ES-I3 (cell line): ENCODE results near the gene TRIM14.
A peak's percentile ranks its signal among the peaks of the same experiment; 100 is the strongest.
"Not testable (repeated sequence)": the region's sequence is repeated elsewhere in the genome, so short reads cannot be mapped to it uniquely, and the experiment has no call there.

Source experiments
- H3K36me3 ChIP-seq: 2 replicates; pipeline ENCODE4 v1.6.1; 2013; ENCODE audit warnings: mild to moderate bottlenecking, low read length, control low read depth, moderate library complexity; ENCODE audit not compliant: insufficient read depth
- H3K4me1 ChIP-seq: 2 replicates; pipeline ENCODE4 v1.6.1; 2013; ENCODE audit warnings: mild to moderate bottlenecking, control low read depth, low read length; ENCODE audit not compliant: insufficient read depth
- H3K9ac ChIP-seq: 2 replicates; pipeline ENCODE4 v1.6.1; 2013; ENCODE audit warnings: low read depth, mild to moderate bottlenecking, low read length, moderate library complexity
- H3K9me3 ChIP-seq: 2 replicates; pipeline ENCODE4 v1.6.1; 2013; ENCODE audit warnings: mild to moderate bottlenecking, low read length, moderate library complexity; ENCODE audit not compliant: control insufficient read depth, insufficient read depth

TRIM14 gene

GRCh38 chr9:98132158-98132557, 13.1 kb upstream of the TRIM14 start:
- Histone ChIP-seq H3K36me3 (no peaks in the 10 kb centered on the region; the same call in 1 of the 2 replicates), H3K9ac (no peak overlapping the region), H3K4me1 (peaks cover 5% of the 10 kb centered on the region; the same call in 1 of the 2 replicates), H3K9me3 (no peaks in the 10 kb centered on the region)

GRCh38 chr9:98130576-98131228, 11.7 kb upstream of the TRIM14 start:
- no peaks in the 10 kb centered on the region; the same call in 1 of the 2 replicates for H3K36me3 ChIP-seq
- no peak overlapping the region for H3K9ac ChIP-seq
- H3K9me3 ChIP-seq, result no peaks in the 10 kb centered on the region
- H3K4me1 ChIP-seq, result peaks cover 5% of the 10 kb centered on the region; the same call in 1 of the 2 replicates

DNA sequence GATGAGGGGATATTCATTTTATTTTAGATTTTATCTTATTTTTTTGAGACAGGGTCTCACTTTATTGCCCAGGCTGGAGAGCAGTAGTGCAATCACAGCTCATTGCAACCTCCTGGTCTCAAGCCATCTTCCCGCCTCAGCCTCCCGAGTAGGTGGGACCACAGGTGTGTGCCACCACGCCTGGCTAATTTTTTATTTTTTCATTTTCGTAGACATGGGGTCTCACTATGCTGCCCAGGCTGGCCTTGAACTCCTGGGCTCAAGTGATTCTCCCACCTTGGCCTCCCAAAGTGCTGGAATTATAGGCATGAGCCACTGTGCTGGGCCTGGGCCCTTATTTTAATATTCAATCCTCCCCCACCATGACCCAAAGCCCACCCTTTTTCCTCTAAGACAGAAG, 11.0 kb upstream of the TRIM14 start:
- not testable (repeated sequence) for H3K9ac ChIP-seq, H3K36me3 ChIP-seq, H3K9me3 ChIP-seq, H3K4me1 ChIP-seq

DNA sequence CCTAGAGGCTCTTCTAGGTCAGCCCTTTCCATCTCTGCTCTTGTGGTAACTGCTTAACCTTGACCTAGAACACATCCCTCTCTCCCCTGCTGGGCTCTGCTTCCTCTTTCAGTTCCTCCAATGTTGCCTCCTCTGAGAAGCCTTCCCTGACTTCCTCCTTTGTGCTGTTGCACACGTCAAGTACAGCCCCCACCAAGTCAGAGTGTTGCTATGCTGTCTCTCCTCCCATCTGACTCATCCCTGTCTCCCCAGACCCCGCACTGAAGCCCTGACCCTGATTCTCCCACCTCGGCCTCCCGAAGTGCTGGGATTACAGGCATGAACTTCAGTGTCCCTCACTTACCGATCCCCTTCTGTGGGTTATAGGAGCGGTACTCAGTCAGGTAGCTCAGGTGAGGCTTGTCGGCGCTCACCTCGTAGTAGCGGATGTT, 10.4 kb upstream of the TRIM14 start:
- Histone ChIP-seq H3K4me1 (peaks cover 5% of the 10 kb centered on the region; the same call in 1 of the 2 replicates), H3K9me3 (no peaks in the 10 kb centered on the region), H3K9ac (no peak overlapping the region), H3K36me3 (no peaks in the 10 kb centered on the region; the same call in 1 of the 2 replicates)

GRCh38 chr9:98128316-98128715, 9.3 kb upstream of the TRIM14 start:
- H3K9me3 ChIP-seq, result no peaks in the 10 kb centered on the region
- H3K9ac ChIP-seq, result no peak overlapping the region
- peaks cover 5% of the 10 kb centered on the region; the same call in 1 of the 2 replicates for H3K4me1 ChIP-seq
- no peaks in the 10 kb centered on the region for H3K36me3 ChIP-seq

GRCh38 chr9:98127226-98127625, 8.2 kb upstream of the TRIM14 start:
- Histone ChIP-seq H3K36me3 (no peaks in the 10 kb centered on the region), H3K9me3 (no peaks in the 10 kb centered on the region), H3K4me1 (peaks cover 5% of the 10 kb centered on the region; the same call in 1 of the 2 replicates), H3K9ac (no peak overlapping the region)

DNA sequence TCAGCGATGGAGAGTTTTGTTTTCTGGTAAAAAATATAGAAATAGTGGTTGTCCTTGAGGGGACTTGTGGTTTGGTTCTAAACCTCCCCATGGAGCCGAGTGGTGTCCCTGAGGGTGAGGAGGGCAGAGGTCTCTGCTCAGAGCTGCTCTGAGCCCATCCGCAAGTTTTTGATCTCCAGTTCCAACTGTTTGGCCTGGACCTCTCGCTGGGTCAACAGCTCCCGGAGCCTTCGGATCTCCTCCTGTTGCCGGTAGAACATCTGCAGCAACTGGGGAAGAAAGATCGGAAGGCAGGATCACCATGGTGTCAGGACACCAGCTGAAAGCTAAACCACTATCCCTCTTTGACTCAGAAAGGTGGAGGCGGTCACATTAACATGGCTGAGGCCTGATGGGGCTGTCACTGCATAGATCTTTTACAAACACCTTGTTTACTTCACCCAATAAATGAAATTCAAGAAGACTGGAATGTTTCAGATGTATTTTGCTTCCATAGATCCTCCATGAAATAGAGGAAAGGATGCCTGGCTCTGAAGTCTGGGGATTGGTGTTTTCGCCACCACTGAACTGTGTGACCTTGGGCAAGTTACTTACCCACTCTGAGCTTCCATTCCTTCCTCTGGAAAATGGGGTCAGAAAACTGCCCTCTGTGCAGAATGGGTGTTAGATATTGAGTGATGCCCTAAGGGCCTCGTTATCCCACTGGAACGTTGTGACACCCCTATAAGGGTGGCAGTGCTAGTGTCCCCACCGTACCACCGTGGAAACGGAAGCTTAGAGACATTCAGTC, 5.8 kb upstream of the TRIM14 start:
- Histone ChIP-seq H3K9ac (no peak overlapping the region), H3K36me3 (no peaks in the 10 kb centered on the region), H3K4me1 (peaks cover 5% of the 10 kb centered on the region; the same call in 1 of the 2 replicates), H3K9me3 (no peaks in the 10 kb centered on the region)

GRCh38 chr9:98124091-98124490, 5.1 kb upstream of the TRIM14 start:
- not testable (repeated sequence) for H3K36me3 ChIP-seq, H3K9me3 ChIP-seq, H3K4me1 ChIP-seq, H3K9ac ChIP-seq

DNA sequence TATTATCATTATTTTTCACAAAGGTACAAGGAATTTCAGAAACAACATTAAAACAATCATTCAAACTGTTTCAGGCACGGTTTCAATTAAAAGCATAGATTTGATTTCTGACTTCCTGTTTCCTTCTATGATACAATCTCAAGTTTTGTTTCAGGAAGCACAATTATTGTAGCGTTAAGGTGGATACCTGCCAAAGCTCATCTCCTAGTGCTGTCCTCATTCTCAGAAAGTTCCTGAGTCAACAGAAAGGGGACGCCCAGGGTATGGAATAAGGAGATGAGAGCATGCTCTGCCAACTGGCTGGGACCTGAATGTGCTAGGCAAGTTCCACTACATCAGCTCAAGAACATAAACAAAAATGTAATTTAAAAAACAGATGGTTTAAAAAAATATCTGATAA, 2.0 kb upstream of the TRIM14 start:
- H3K9me3 ChIP-seq, result no peaks in the 10 kb centered on the region
- no peaks in the 10 kb centered on the region; the same call in 1 of the 2 replicates for H3K4me1 ChIP-seq
- H3K36me3 ChIP-seq, result no peaks in the 10 kb centered on the region
- no peak overlapping the region for H3K9ac ChIP-seq

GRCh38 chr9:98120476-98120875, 1.5 kb upstream of the TRIM14 start:
- H3K4me1 ChIP-seq, result no peaks in the 10 kb centered on the region; the same call in 1 of the 2 replicates

DNA sequence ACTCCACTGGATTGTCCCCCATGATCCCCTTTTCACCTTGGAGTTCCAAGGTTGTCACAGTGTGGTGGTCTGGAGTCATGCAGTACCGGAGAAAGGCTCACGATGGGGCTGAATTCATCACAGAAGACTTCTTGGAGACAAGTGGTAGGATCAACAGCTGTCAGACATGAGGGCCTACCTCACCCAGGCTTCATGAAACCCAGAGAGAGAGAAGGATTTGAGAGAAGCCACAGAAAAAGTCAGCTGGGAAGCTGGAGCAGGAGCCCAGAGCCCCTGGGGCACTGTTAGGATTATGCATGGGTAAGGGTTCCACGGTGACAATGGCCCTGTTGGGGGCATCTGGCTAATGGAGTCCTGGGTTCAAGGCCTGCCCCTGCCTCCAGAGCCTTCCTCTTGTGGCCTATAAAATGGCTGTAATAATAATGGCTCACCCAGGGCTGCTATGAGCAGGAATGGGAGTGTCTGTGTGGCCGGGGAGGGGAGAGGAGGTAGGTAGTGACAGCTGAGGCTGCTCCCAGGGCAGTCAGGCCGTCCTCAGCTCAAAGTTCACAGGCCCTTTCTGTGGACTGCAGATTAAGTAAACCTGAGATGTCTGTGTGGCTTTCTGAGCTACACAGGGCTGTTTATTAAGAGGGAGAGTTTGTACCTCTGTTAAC, 910 bp downstream of the TRIM14 start:
- H3K9me3 ChIP-seq, result no peaks in the 10 kb centered on the region
- peak overlapping the region; percentile 53 for H3K9ac ChIP-seq
- no peaks in the 10 kb centered on the region; the same call in 1 of the 2 replicates for H3K4me1 ChIP-seq
- no peaks in the 10 kb centered on the region for H3K36me3 ChIP-seq

More at GRCh38 chr9:98120476-98120875, 1.5 kb upstream of the TRIM14 start:
- H3K36me3 ChIP-seq, result no peaks in the 10 kb centered on the region
- no peaks in the 10 kb centered on the region for H3K9me3 ChIP-seq
- no peak overlapping the region for H3K9ac ChIP-seq

DNA sequence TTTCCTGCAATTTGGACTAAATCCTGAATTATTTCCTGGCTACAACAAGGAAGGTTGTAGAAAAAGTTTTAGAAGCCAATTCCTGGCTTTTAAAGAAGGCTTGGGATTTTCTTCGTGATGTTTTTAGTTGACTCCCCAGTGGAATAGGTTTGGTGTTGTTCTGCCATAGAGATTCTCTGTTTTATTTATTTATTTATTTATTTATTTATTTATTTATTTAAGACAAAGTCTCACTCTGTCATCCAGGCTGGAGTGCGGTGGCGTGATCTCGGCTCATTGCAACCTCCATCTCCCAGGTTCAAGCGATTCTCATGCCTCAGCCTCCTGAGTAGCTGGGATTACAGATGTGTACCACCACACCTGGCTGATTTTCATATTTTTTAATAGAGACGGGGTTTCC, 1.9 kb downstream of the TRIM14 start:
- H3K9ac ChIP-seq, H3K4me1 ChIP-seq, H3K9me3 ChIP-seq, H3K36me3 ChIP-seq: not testable (repeated sequence)

DNA sequence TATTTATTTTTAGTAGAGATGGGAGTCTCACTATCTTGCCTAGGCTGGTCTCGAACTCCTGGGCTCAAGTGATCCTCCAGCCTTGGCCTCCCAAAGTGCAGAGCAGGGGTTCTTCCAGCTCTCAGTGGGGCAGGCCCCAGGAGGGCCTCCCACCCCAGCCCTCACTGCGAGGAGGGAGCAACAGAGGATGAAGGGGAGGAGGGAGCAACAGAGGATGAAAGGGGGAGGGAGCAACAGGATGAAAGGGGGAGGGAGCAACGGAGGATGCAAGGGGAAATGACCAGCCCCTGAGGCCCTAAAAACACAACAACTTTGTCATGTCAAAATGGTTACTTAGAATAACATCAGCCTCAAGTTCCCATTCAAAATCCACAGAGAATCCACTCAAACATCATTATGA, 10.0 kb downstream of the TRIM14 start:
- H3K4me1 ChIP-seq, result peaks cover 15% of the 10 kb centered on the region
- no peaks in the 10 kb centered on the region for H3K36me3 ChIP-seq
- no peak overlapping the region for H3K9ac ChIP-seq
- H3K9me3 ChIP-seq, result no peaks in the 10 kb centered on the region

- Histone ChIP-seq H3K4me1 (peaks cover 15% of the 10 kb centered on the region), H3K9ac (no peak overlapping the region), H3K9me3 (no peaks in the 10 kb centered on the region), H3K36me3 (no peaks in the 10 kb centered on the region)
Measured at GRCh38 chr9:98108531-98109031, 10.4 kb downstream of the TRIM14 start.
